HepG2 (cell line): ENCODE data around the gene GABRB1. TPM values are rescaled to one million over a fixed set of nuclear protein-coding genes. Genes with fewer than 3 reads are reported as not detected.

ENCODE experiments used
- ATAC-seq: fragments of 200-7000 bp; cut with Tn5 transposase; 3 replicates; pipeline ENCODE4 v1.9.1; 2020; ENCODE audit warnings: mild to moderate bottlenecking, moderate library complexity
- BruUV-seq: library from RNA; stranded (reverse); fragments of 400-500 nt; replicated peaks from 2 replicates; lab custom pipeline; 2021; lab: Mats Ljungman, UMichigan
- CTCF ChIA-PET: fragments of 300-600 bp; formaldehyde crosslinking; extraction: SDS; loops from one replicate; lab custom pipeline; 2021; ENCODE audit warnings: low total read pairs, inconsistent platforms, low intra/inter-chr PET ratio; lab: Yijun Ruan, JAX
- POLR2A ChIA-PET: fragments of 350-600 bp; sonication (Branson Sonifier 250); formaldehyde crosslinking; loops from one replicate; lab custom pipeline; 2020; ENCODE audit warnings: antibody characterized with exemption, inconsistent platforms; lab: Yijun Ruan, JAX
- DNase-seq: peaks from one replicate; pipeline ENCODE4 v3.0.0-alpha.2; 2015; ENCODE audit warnings: low spot score
- FAIRE-seq: peaks from 3 replicates; lab custom pipeline; 2011; peaks lifted over from hg19 to GRCh38; lab: Jason Lieb, UNC
- H2AFZ ChIP-seq: one replicate; pipeline ENCODE4 v1.6.1; 2011; ENCODE audit warnings: low read length, inconsistent platforms
- H3K27ac ChIP-seq: fragments of 300-600 bp; 3 replicates; pipeline ENCODE4 v1.8.0; 2011; ENCODE audit warnings: mixed run types, mild to moderate bottlenecking, mixed read lengths, low read length, inconsistent platforms; ENCODE audit not compliant: insufficient read depth; ENCODE audit errors: extremely low read length
- H3K27me3 ChIP-seq, 2 experiments: fragments of 200-600 bp in 1 of 2; 2 replicates in 1 of 2; 3 replicates in 1 of 2; pipeline versions ENCODE4 v1.6.0 to v1.8.0; 2011; ENCODE audit warnings: low read length in 2 of 2, mild to moderate bottlenecking in 2 of 2, moderate library complexity in 2 of 2, inconsistent platforms in 1 of 2; ENCODE audit not compliant: insufficient read depth in 2 of 2, control insufficient read depth in 1 of 2
- H3K36me3 ChIP-seq, 2 experiments: fragments of 200-600 bp in 1 of 2; replicated peaks in 1 of 2; 2 replicates in 1 of 2; 3 replicates in 1 of 2; pipeline versions ENCODE4 v1.5.1 to v1.8.0; 2011; ENCODE audit warnings: low read length in 2 of 2, inconsistent platforms in 1 of 2; ENCODE audit not compliant: insufficient read depth in 2 of 2, control insufficient read depth in 1 of 2
- H3K4me1 ChIP-seq: 2 replicates; pipeline ENCODE4 v1.5.1; 2012; ENCODE audit warnings: low read length, inconsistent platforms; ENCODE audit not compliant: insufficient read depth
- H3K4me2 ChIP-seq: 2 replicates; pipeline ENCODE4 v1.6.0; 2011; ENCODE audit warnings: low read depth, low read length, inconsistent platforms
- H3K4me3 ChIP-seq, 3 experiments: fragments of 200-600 bp in 1 of 3; sonication (generic), shearing (Covaris generic) in 1 of 3; replicated peaks in 1 of 3; 2 replicates each; pipeline ENCODE4 v1.5.1; 2011 to 2016; ENCODE audit warnings: low read length in 3 of 3, inconsistent platforms in 2 of 3, low read depth in 2 of 3, mild to moderate bottlenecking in 2 of 3, control low read depth in 1 of 3, mixed read lengths in 1 of 3; ENCODE audit not compliant: insufficient read depth in 1 of 3
- H3K79me2 ChIP-seq: one replicate; pipeline ENCODE4 v1.6.1; 2011; ENCODE audit warnings: low read length, inconsistent platforms; ENCODE audit not compliant: insufficient read depth
- H3K9ac ChIP-seq: 2 replicates; pipeline ENCODE4 v1.6.0; 2011; ENCODE audit warnings: mild to moderate bottlenecking, low read depth, low read length, inconsistent platforms; ENCODE audit not compliant: insufficient read depth
- H3K9me3 ChIP-seq: 2 replicates; pipeline ENCODE4 v1.5.1; 2012; ENCODE audit warnings: mild to moderate bottlenecking, low read length
- H4K20me1 ChIP-seq: 2 replicates; pipeline ENCODE4 v1.6.0; 2011; ENCODE audit warnings: inconsistent platforms, mild to moderate bottlenecking, low read length, moderate library complexity; ENCODE audit not compliant: insufficient read depth
- ATF4 ChIP-seq, 2 experiments: fragments of 450-650 bp in 1 of 2; sonication (generic) in 1 of 2; formaldehyde crosslinking; IDR thresholded peaks; 2 replicates each; pipeline versions ENCODE4 v1.5.0 to v1.8.0; 2020 to 2022; ENCODE audit warnings: mild to moderate bottlenecking in 1 of 2, missing genetic modification reagents in 1 of 2
- CERS6 ChIP-seq: sonication (generic); formaldehyde crosslinking; IDR thresholded peaks from 2 replicates; pipeline ENCODE4 v1.5.0; 2020; ENCODE audit warnings: missing genetic modification reagents
- E2F2 ChIP-seq: sonication (generic); formaldehyde crosslinking; IDR thresholded peaks from 2 replicates; pipeline ENCODE4 v1.4.0; 2020; ENCODE audit warnings: missing genetic modification reagents, borderline replicate concordance
- E2F5 ChIP-seq: sonication (generic); formaldehyde crosslinking; conservative IDR thresholded peaks from 2 replicates; pipeline ENCODE4 v1.4.0; 2020; ENCODE audit warnings: missing genetic modification reagents
- FOXA1 ChIP-seq, 2 experiments: fragments of 450-650 bp in 1 of 2; sonication (generic) in 1 of 2; formaldehyde crosslinking in 1 of 2; IDR thresholded peaks; 2 replicates each; pipeline versions ENCODE4 v1.4.0 to v1.6.1; 2016 to 2020; ENCODE audit warnings: missing genetic modification reagents in 1 of 2
- KAT2B ChIP-seq: fragments of 150-350 bp; IDR thresholded peaks from 2 replicates; pipeline ENCODE4 v1.6.1; 2014; ENCODE audit warnings: low read depth, low read length, borderline replicate concordance
- MXD3 ChIP-seq: IDR thresholded peaks from 2 replicates; pipeline ENCODE4 v1.6.1; 2016; ENCODE audit warnings: mild to moderate bottlenecking, missing biosample characterization, missing genetic modification reagents
- NCOA1 ChIP-seq: sonication (generic); formaldehyde crosslinking; IDR thresholded peaks from 2 replicates; pipeline ENCODE4 v1.9.0; 2021; ENCODE audit warnings: missing genetic modification reagents
- PHF21A ChIP-seq: sonication (generic); formaldehyde crosslinking; IDR thresholded peaks from 2 replicates; pipeline ENCODE4 v1.5.0; 2020; ENCODE audit warnings: mild to moderate bottlenecking, missing genetic modification reagents
- SIN3A ChIP-seq: IDR thresholded peaks from 2 replicates; pipeline ENCODE4 v1.6.1; 2011; ENCODE audit warnings: low read depth, mild to moderate bottlenecking, control low read depth, low read length, borderline replicate concordance
- SMARCC2 ChIP-seq: fragments of 450-650 bp; IDR thresholded peaks from 2 replicates; pipeline ENCODE4 v1.6.1; 2017; ENCODE audit warnings: antibody characterized with exemption, mild to moderate bottlenecking
- TERF1 ChIP-seq: sonication (generic); formaldehyde crosslinking; IDR thresholded peaks from 2 replicates; pipeline ENCODE4 v1.8.0; 2022; ENCODE audit warnings: mild to moderate bottlenecking, missing genetic modification reagents, moderate library complexity
- TOPORS ChIP-seq: sonication (generic); formaldehyde crosslinking; IDR thresholded peaks from 2 replicates; pipeline ENCODE4 v1.8.0; 2023; ENCODE audit warnings: mild to moderate bottlenecking, missing genetic modification reagents
- ZFP36 ChIP-seq: fragments of 150-350 bp; IDR thresholded peaks from 2 replicates; pipeline ENCODE4 v1.6.1; 2018; ENCODE audit warnings: borderline replicate concordance, low read length, low read depth; ENCODE audit not compliant: partially characterized antibody
- ZNF841 ChIP-seq: sonication (generic); formaldehyde crosslinking; IDR thresholded peaks from 2 replicates; pipeline ENCODE4 v1.8.1; 2023; ENCODE audit warnings: missing genetic modification reagents, borderline replicate concordance
- ZNF850 ChIP-seq: sonication (generic); formaldehyde crosslinking; conservative IDR thresholded peaks from 2 replicates; pipeline ENCODE4 v1.9.0; 2021; ENCODE audit warnings: mild to moderate bottlenecking, missing genetic modification reagents
- ZNF891 ChIP-seq: sonication (generic); formaldehyde crosslinking; IDR thresholded peaks from 2 replicates; pipeline ENCODE4 v1.5.0; 2020; ENCODE audit warnings: mild to moderate bottlenecking, missing genetic modification reagents
- WGBS: methylation state at CpG from one replicate; pipeline ENCODE4 v1.1.6; 2017; ENCODE audit warnings: low lambda C conversion rate; 5-methylcytosine and 5-hydroxymethylcytosine counted together
- in situ Hi-C: cut with HindIII; loops from 2 replicates; pipeline ENCODE4 v1.10.0; 2017; ENCODE audit warnings: low pct_unique_long_range_greater_than_20kb; ENCODE audit not compliant: extremely low pct_ligation_motif_present
- intact Hi-C: fragments of 100-400 bp; cut with micrococcal nuclease; formaldehyde crosslinking; loops from one replicate; pipeline ENCODE4 v1.10.0; 2022; ENCODE audit not compliant: unreplicated experiment
- polyA plus RNA-seq, 8 experiments: library from polyadenylated mRNA; depleted of rRNA in 3 of 8; stranded (reverse) in 7 of 8; unstranded in 1 of 8; fragments of >200 nt; fragmentation: Illumina TruSeq in 4 of 8; extraction: Trizol in 4 of 8; gene quantifications; 2 replicates each; pipeline versions ENCODE4 v1.2.1 to v1.2.3, GENCODE V29; 2011 to 2016; ENCODE audit warnings: low read depth in 4 of 8, missing spikeins in 1 of 8, mixed read lengths in 1 of 8; ENCODE audit not compliant: insufficient read depth in 1 of 8
- total RNA-seq, 5 experiments: library from RNA; depleted of rRNA; stranded (reverse); fragments of >200 nt; fragmentation: Illumina TruSeq; extraction: Trizol; gene quantifications; 2 replicates each; pipeline ENCODE4 v1.2.3, GENCODE V29; 2016; ENCODE audit warnings: low read depth in 1 of 5

The GABRB1 gene
- total and polyA plus RNA-seq, 2 of the 13 experiments (the other 11 are each of a cell fraction or from before 2014, with no cell fraction given): not detected

- TF ChIP-seq ZNF891 (CRISPR knock-in tag): no peak
- TF ChIP-seq ZNF850: no peak
- TF ChIP-seq NCOA1 (CRISPR knock-in tag): no peak
- no peak for TF ChIP-seq ZNF841 (CRISPR knock-in tag)
- no peak for TF ChIP-seq KAT2B
Observed at GRCh38 chr4:47213539-47213938, 182.2 kb downstream of the GABRB1 start (continued).

- no TSS peak for BruUV-seq
- H3K27ac ChIP-seq: no peak overlapping the region
- DNase-seq (peak; percentile 16), FAIRE-seq (no peak), ATAC-seq (no peak)
- in situ Hi-C loops (no loop called here), intact Hi-C loops (no loop called here)
- H4K20me1 ChIP-seq: no peaks in the 10 kb centered on the region
- ChIA-PET POLR2A (no interaction called here), CTCF (no interaction called here)
- no peaks in the 10 kb centered on the region for H3K4me1 ChIP-seq
- WGBS: 9% methylated on average over 3 of the region's 3 CpGs
- H3K4me2 ChIP-seq: no peak overlapping the region
- no peaks in the 10 kb centered on the region for H3K79me2 ChIP-seq
- no peak overlapping the region for H2AFZ ChIP-seq
- H3K27me3 ChIP-seq: no peaks in the 10 kb centered on the region
- H3K9ac ChIP-seq: no peak overlapping the region
- no peak overlapping the region for H3K4me3 ChIP-seq
- H3K36me3 ChIP-seq: no peaks in the 10 kb centered on the region
- no peaks in the 10 kb centered on the region for H3K9me3 ChIP-seq
- TF ChIP-seq FOXA1 (IDR thresholded peaks at IDR 0.05) (no peak), FOXA1 (CRISPR knock-in tag; IDR thresholded peaks at IDR 0.05) (no peak), SMARCC2 (no peak), ZFP36 (no peak), E2F2 (CRISPR knock-in tag) (no peak), MXD3 (no peak), TOPORS (CRISPR knock-in tag) (no peak), E2F5 (CRISPR knock-in tag) (no peak), TERF1 (CRISPR knock-in tag) (no peak), PHF21A (CRISPR knock-in tag) (no peak), CERS6 (CRISPR knock-in tag) (no peak), SIN3A (no peak), ATF4 (CRISPR knock-in tag; IDR thresholded peaks at IDR 0.05) (no peak)
Observed at GRCh38 chr4:47213971-47214370, 182.6 kb downstream of the GABRB1 start.
